SK-N-MC (cell line): ENCODE results near the gene SF1.

ENCODE experiments used
- EZH2 ChIP-seq: fragments of 200-600 bp; sonication (generic); IDR thresholded peaks from one replicate; pipeline ENCODE4 v1.6.1; 2017; ENCODE audit warnings: antibody characterized with exemption
- POLR2AphosphoS5 ChIP-seq: IDR thresholded peaks from 2 replicates; pipeline ENCODE4 v1.6.1; 2012; ENCODE audit warnings: mild to moderate bottlenecking, low read depth, low read length, borderline replicate concordance

DNA sequence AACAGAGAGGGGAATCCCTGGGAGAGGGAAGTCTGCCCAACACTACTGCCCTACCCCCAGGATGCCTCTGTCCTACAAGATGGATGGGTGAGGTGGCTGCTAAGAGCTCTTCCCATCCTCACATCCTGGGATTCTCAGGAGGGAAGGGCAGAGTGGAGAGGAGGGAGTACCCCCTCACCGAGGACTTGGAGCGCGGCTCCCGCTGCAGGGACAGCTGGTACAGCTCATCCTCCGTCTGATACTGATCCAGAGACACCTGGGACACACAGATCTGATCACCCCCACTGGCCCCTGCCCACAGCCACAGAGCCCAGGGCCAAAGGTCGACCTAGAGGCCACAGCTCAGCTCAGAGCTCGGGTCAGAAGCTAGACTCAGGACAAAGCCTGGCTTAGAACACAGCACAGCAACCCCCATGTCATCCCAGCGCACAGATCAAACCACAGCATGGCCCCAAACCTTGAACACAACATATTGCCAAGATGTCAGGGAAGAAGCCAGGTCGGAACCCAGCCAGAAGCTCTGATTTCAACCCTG is 42.5 kb downstream of the SF1 start:
- TF ChIP-seq EZH2: no peak
- TF ChIP-seq POLR2AphosphoS5: no peak
